ENCODE measurements around the gene DIP2C.

DIP2C gene

GRCh38 chr10:385571-386300 is 303.7 kb downstream of the DIP2C start:
- DNase-seq (ENCODE audit: low spot score): no peak
- in situ Hi-C loops (cut with MboI; ENCODE audit: low pct_unique_long_range_greater_than_20kb, low sequenced_read_pairs, unreplicated experiment): no loop called here
- TF ChIP-seq, protein P1, sequence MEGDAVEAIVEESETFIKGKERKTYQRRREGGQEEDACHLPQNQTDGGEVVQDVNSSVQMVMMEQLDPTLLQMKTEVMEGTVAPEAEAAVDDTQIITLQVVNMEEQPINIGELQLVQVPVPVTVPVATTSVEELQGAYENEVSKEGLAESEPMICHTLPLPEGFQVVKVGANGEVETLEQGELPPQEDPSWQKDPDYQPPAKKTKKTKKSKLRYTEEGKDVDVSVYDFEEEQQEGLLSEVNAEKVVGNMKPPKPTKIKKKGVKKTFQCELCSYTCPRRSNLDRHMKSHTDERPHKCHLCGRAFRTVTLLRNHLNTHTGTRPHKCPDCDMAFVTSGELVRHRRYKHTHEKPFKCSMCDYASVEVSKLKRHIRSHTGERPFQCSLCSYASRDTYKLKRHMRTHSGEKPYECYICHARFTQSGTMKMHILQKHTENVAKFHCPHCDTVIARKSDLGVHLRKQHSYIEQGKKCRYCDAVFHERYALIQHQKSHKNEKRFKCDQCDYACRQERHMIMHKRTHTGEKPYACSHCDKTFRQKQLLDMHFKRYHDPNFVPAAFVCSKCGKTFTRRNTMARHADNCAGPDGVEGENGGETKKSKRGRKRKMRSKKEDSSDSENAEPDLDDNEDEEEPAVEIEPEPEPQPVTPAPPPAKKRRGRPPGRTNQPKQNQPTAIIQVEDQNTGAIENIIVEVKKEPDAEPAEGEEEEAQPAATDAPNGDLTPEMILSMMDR (IDR thresholded peaks at IDR 0.05; ENCODE audit: extremely low read depth, insufficient read depth, missing control alignments): no peak

GRCh38 chr10:384538-385305 is 304.7 kb downstream of the DIP2C start:
- TF ChIP-seq, protein P1 (IDR thresholded peaks at IDR 0.05; ENCODE audit: extremely low read depth, insufficient read depth, missing control alignments): no peak
- DNase-seq (ENCODE audit: low spot score): no peak
- in situ Hi-C loops (cut with MboI; ENCODE audit: low pct_unique_long_range_greater_than_20kb, low sequenced_read_pairs, unreplicated experiment): no loop called here

DNA sequence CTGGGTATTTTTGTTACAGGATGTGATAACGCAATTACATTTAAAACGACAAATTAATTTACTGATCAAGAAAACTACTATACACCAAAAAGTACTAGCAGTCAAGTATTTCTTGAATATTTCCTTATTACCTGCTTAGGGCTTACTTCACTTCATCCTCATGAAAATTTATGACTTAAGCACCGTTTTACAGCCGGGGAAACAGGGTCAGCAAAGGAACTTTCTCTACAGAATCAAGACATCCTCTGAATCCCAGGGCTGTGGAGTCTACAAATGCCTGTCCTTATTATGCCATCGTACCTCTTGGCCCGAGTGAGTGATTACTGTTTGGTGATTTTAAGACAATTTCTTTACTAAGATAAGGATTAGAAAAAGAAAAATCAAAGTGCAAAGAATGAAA is 305.9 kb downstream of the DIP2C start:
- TF ChIP-seq, protein P1 (IDR thresholded peaks at IDR 0.05; ENCODE audit: extremely low read depth, insufficient read depth, missing control alignments): no peak
- in situ Hi-C loops (cut with MboI; ENCODE audit: low pct_unique_long_range_greater_than_20kb, low sequenced_read_pairs, unreplicated experiment): no loop called here
- no peak for DNase-seq (ENCODE audit: low spot score)

- in situ Hi-C loops (cut with MboI; ENCODE audit: low pct_unique_long_range_greater_than_20kb, low sequenced_read_pairs, unreplicated experiment): no loop called here
- TF ChIP-seq, protein P1 (IDR thresholded peaks at IDR 0.05; ENCODE audit: extremely low read depth, insufficient read depth, missing control alignments): no peak
- no peak for DNase-seq (ENCODE audit: low spot score)
These were observed 307.7 kb downstream of the DIP2C start for GRCh38 chr10:381805-382204.

- TF ChIP-seq, protein P1 (IDR thresholded peaks at IDR 0.05; ENCODE audit: extremely low read depth, insufficient read depth, missing control alignments): no peak
- in situ Hi-C loops (cut with MboI; ENCODE audit: low pct_unique_long_range_greater_than_20kb, low sequenced_read_pairs, unreplicated experiment): no loop called here
- DNase-seq (ENCODE audit: low spot score): no peak
These were observed 308.1 kb downstream of the DIP2C start for GRCh38 chr10:381346-381745.

DNA sequence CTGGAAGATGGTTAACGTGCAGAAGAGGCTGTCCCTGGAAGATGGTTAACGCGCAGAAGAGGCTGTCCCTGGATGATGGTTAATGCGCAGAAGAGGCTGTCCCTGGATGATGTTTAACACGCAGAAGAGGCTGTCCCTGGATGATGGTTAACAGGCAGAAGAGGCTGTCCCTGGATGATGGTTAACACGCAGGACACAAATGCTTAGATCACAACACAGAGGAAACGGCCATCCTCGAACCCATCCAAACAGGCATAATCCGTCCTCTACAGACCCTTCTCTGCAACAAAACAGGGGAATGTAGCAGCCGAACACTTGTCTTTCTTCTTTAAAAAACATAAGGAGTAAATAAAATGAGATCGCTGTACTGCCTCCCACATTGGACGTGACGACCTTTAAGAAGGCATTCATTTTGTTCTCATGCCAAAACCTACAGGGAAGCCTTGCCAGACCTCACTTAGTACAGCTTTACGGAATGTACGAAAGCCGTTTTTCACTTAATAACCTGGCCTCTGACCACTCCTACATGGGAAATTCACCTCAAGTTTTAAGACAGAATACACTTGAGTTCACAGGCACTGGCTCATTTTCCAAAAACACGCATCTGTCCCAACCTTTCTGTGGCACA is 309.0 kb downstream of the DIP2C start:
- in situ Hi-C loops (cut with MboI; ENCODE audit: low pct_unique_long_range_greater_than_20kb, low sequenced_read_pairs, unreplicated experiment): no loop called here
- TF ChIP-seq, protein P1 (IDR thresholded peaks at IDR 0.05; ENCODE audit: extremely low read depth, insufficient read depth, missing control alignments): no peak
- no peak for DNase-seq (ENCODE audit: low spot score)
